SK-N-SH treated with all-trans-retinoic acid at 6 μM for 48 hours (cell line): ENCODE data around the gene PIGA.

Experiments
- ATAC-seq: fragments of 200-7000 bp; cut with Tn5 transposase; 3 replicates; pipeline ENCODE4 v1.9.1; 2020; ENCODE audit warnings: mild to moderate bottlenecking, moderate library complexity
- ARNTL ChIP-seq: fragments of 450-650 bp; formaldehyde crosslinking; IDR thresholded peaks from 2 replicates; pipeline ENCODE4 v1.5.0; 2020; ENCODE audit warnings: low read depth, mild to moderate bottlenecking, moderate library complexity, borderline replicate concordance
- BACH2 ChIP-seq: fragments of 250-450 bp; sonication (Bioruptor Pico); IDR thresholded peaks from 2 replicates; pipeline ENCODE4 v1.9.0; 2021; ENCODE audit warnings: mild to moderate bottlenecking, borderline replicate concordance
- CREB5 ChIP-seq: fragments of 250-450 bp; sonication (Bioruptor Pico); IDR thresholded peaks from 2 replicates; pipeline ENCODE4 v1.5.1; 2020; ENCODE audit warnings: low read depth, mild to moderate bottlenecking, moderate library complexity
- CSDC2 ChIP-seq: fragments of 250-450 bp; sonication (Bioruptor Pico); IDR thresholded peaks from 2 replicates; pipeline ENCODE4 v1.5.0; 2020; ENCODE audit warnings: mild to moderate bottlenecking, moderate library complexity
- ESRRG ChIP-seq: fragments of 250-450 bp; sonication (Bioruptor Pico); IDR thresholded peaks from 2 replicates; pipeline ENCODE4 v1.6.1; 2021; ENCODE audit warnings: mild to moderate bottlenecking
- GLIS3 ChIP-seq: fragments of 250-450 bp; sonication (Bioruptor Pico); IDR thresholded peaks from 2 replicates; pipeline ENCODE4 v1.5.0; 2020; ENCODE audit warnings: mild to moderate bottlenecking, moderate library complexity
- OSR1 ChIP-seq: fragments of 250-450 bp; sonication (Bioruptor Pico); IDR thresholded peaks from 2 replicates; pipeline ENCODE4 v1.8.0; 2022; ENCODE audit warnings: moderate library complexity, mild to moderate bottlenecking, inconsistent platforms
- PPARA ChIP-seq: fragments of 250-450 bp; sonication (Bioruptor Pico); IDR thresholded peaks from 2 replicates; pipeline ENCODE4 v1.5.0; 2020; ENCODE audit warnings: mild to moderate bottlenecking, borderline replicate concordance
- RARB ChIP-seq: fragments of 250-450 bp; sonication (Bioruptor Pico); IDR thresholded peaks from 2 replicates; pipeline ENCODE4 v1.8.0; 2021; ENCODE audit warnings: mild to moderate bottlenecking, moderate library complexity
- SNAI2 ChIP-seq: fragments of 250-450 bp; sonication (Bioruptor Pico); IDR thresholded peaks from 2 replicates; pipeline ENCODE4 v1.5.0; 2020; ENCODE audit warnings: mild to moderate bottlenecking, moderate library complexity
- TCF4 ChIP-seq: fragments of 250-450 bp; sonication (Bioruptor Pico); IDR thresholded peaks from 2 replicates; pipeline ENCODE4 v1.8.0; 2021; ENCODE audit warnings: mild to moderate bottlenecking, moderate library complexity, borderline replicate concordance
- TOX ChIP-seq: fragments of 250-450 bp; sonication (Bioruptor Pico); IDR thresholded peaks from 2 replicates; pipeline ENCODE4 v1.8.0; 2021; ENCODE audit warnings: mild to moderate bottlenecking, moderate library complexity, borderline replicate concordance
- TSHZ2 ChIP-seq: fragments of 250-450 bp; sonication (Bioruptor Pico); IDR thresholded peaks from 2 replicates; pipeline ENCODE4 v1.5.0; 2020; ENCODE audit warnings: mild to moderate bottlenecking, moderate library complexity
- ZC3H10 ChIP-seq: fragments of 250-450 bp; sonication (Bioruptor Pico); IDR thresholded peaks from 2 replicates; pipeline ENCODE4 v1.5.1; 2021; ENCODE audit warnings: mild to moderate bottlenecking, moderate library complexity
- ZFP3 ChIP-seq: fragments of 250-450 bp; sonication (Bioruptor Pico); IDR thresholded peaks from 2 replicates; pipeline ENCODE4 v1.5.0; 2020; ENCODE audit warnings: mild to moderate bottlenecking, moderate library complexity
- ZNF565 ChIP-seq: fragments of 450-650 bp; formaldehyde crosslinking; conservative IDR thresholded peaks from 2 replicates; pipeline ENCODE4 v1.5.0; 2020; ENCODE audit warnings: low read depth, mild to moderate bottlenecking, moderate library complexity
- ZNF70 ChIP-seq: fragments of 450-650 bp; formaldehyde crosslinking; IDR thresholded peaks from 2 replicates; pipeline ENCODE4 v1.5.0; 2020; ENCODE audit warnings: mild to moderate bottlenecking, moderate library complexity
- ZNF8 ChIP-seq: fragments of 450-650 bp; formaldehyde crosslinking; IDR thresholded peaks from 2 replicates; pipeline ENCODE4 v1.5.0; 2020; ENCODE audit warnings: mild to moderate bottlenecking, moderate library complexity
- TF ChIP-seq, protein P1 (sequence below): fragments of 250-450 bp; sonication (Bioruptor Pico); IDR thresholded peaks from 2 replicates; pipeline ENCODE4 v1.5.1; 2021; ENCODE audit warnings: mild to moderate bottlenecking, moderate library complexity
- TF ChIP-seq, protein P2 (sequence below): fragments of 250-450 bp; sonication (Bioruptor Pico); IDR thresholded peaks from 2 replicates; pipeline ENCODE4 v1.8.0; 2020; ENCODE audit warnings: mild to moderate bottlenecking, moderate library complexity, borderline replicate concordance
- TF ChIP-seq, protein P3 (sequence below): fragments of 250-450 bp; sonication (Bioruptor Pico); IDR thresholded peaks from 2 replicates; pipeline ENCODE4 v1.8.0; 2021; ENCODE audit warnings: low read depth, mild to moderate bottlenecking, moderate library complexity, borderline replicate concordance

PIGA gene

GRCh38 chrX:15373976-15374375, 38.7 kb upstream of the PIGA start:
- no peak for ATAC-seq
- TF ChIP-seq TCF4 (CRISPR knock-in tag) (no peak), TOX (CRISPR knock-in tag) (no peak), BACH2 (CRISPR knock-in tag) (no peak)

- no peak for ATAC-seq
- TF ChIP-seq BACH2 (CRISPR knock-in tag) (no peak), ESRRG (no peak), OSR1 (CRISPR knock-in tag) (no peak), GLIS3 (CRISPR knock-in tag) (no peak), TOX (CRISPR knock-in tag) (no peak), RARB (CRISPR knock-in tag) (no peak), ZFP3 (CRISPR knock-in tag) (no peak), ZNF8 (CRISPR knock-in tag) (no peak), TCF4 (CRISPR knock-in tag) (no peak), SNAI2 (CRISPR knock-in tag) (no peak), ZC3H10 (CRISPR knock-in tag) (no peak), CSDC2 (CRISPR knock-in tag) (no peak), CREB5 (CRISPR knock-in tag) (no peak), TSHZ2 (no peak)
- TF ChIP-seq, protein P1, sequence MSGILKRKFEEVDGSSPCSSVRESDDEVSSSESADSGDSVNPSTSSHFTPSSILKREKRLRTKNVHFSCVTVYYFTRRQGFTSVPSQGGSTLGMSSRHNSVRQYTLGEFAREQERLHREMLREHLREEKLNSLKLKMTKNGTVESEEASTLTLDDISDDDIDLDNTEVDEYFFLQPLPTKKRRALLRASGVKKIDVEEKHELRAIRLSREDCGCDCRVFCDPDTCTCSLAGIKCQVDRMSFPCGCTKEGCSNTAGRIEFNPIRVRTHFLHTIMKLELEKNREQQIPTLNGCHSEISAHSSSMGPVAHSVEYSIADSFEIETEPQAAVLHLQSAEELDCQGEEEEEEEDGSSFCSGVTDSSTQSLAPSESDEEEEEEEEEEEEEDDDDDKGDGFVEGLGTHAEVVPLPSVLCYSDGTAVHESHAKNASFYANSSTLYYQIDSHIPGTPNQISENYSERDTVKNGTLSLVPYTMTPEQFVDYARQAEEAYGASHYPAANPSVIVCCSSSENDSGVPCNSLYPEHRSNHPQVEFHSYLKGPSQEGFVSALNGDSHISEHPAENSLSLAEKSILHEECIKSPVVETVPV (CRISPR knock-in tag) = no peak
Measured at GRCh38 chrX:15366506-15367352, 31.4 kb upstream of the PIGA start.

DNA sequence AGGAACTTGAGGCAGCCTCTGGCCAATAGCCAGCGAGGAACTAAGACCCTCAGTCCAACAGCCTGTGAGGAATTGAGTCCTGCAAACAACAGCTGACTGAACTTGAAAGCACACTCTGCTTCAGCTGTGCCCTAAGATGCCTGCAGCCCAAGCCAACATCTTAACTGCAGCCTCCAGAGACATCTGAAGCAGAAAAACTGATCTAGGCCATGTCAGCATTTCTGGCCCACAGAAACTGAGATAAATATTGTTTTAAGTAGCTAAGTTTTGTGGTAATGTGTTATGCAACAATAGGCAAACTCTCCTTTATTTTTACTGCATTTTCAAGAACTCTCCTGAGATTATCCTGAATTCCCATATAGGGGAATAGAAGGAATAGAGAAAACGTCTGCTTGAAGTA, 24.4 kb upstream of the PIGA start:
- no peak for ATAC-seq
- no peak for TF ChIP-seq PPARA (CRISPR knock-in tag)
- no peak for TF ChIP-seq TCF4 (CRISPR knock-in tag)
- TF ChIP-seq, protein P1 (CRISPR knock-in tag) = no peak

DNA sequence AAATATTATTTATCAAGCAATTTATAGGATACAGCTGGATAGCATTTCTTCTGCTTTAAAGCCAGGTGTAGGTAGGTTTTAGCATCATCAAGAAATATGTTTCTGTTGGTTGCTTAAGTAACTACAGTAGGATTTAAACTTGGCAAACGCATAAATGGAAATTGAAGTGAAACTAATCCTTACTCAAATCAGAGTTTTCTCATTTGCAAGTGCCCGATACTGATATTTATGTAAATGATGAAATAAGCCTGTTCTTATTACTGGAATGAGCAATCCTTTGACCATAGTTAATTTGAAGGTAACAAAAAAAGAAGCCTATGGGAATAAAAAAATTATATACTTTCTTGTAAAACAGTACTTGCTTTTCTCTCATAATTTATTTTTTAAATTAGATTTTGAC, 23.2 kb upstream of the PIGA start:
- ATAC-seq = no peak
- no peak for TF ChIP-seq ZFP3 (CRISPR knock-in tag)
- TF ChIP-seq BACH2 (CRISPR knock-in tag) = no peak
- no peak for TF ChIP-seq OSR1 (CRISPR knock-in tag)
- TF ChIP-seq ZNF565 = no peak
- TF ChIP-seq ESRRG = no peak
- TF ChIP-seq, protein P2, sequence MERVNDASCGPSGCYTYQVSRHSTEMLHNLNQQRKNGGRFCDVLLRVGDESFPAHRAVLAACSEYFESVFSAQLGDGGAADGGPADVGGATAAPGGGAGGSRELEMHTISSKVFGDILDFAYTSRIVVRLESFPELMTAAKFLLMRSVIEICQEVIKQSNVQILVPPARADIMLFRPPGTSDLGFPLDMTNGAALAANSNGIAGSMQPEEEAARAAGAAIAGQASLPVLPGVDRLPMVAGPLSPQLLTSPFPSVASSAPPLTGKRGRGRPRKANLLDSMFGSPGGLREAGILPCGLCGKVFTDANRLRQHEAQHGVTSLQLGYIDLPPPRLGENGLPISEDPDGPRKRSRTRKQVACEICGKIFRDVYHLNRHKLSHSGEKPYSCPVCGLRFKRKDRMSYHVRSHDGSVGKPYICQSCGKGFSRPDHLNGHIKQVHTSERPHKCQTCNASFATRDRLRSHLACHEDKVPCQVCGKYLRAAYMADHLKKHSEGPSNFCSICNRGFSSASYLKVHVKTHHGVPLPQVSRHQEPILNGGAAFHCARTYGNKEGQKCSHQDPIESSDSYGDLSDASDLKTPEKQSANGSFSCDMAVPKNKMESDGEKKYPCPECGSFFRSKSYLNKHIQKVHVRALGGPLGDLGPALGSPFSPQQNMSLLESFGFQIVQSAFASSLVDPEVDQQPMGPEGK (CRISPR knock-in tag) = no peak
- no peak for TF ChIP-seq ZNF8 (CRISPR knock-in tag)
- TF ChIP-seq, protein P3, sequence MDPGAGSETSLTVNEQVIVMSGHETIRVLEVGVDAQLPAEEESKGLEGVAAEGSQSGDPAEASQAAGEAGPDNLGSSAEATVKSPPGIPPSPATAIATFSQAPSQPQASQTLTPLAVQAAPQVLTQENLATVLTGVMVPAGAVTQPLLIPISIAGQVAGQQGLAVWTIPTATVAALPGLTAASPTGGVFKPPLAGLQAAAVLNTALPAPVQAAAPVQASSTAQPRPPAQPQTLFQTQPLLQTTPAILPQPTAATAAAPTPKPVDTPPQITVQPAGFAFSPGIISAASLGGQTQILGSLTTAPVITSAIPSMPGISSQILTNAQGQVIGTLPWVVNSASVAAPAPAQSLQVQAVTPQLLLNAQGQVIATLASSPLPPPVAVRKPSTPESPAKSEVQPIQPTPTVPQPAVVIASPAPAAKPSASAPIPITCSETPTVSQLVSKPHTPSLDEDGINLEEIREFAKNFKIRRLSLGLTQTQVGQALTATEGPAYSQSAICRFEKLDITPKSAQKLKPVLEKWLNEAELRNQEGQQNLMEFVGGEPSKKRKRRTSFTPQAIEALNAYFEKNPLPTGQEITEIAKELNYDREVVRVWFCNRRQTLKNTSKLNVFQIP (CRISPR knock-in tag) = no peak
- no peak for TF ChIP-seq ZNF70 (CRISPR knock-in tag)
- TF ChIP-seq, protein P1 (CRISPR knock-in tag) = no peak
- TF ChIP-seq ARNTL (CRISPR knock-in tag) = no peak
- TF ChIP-seq TCF4 (CRISPR knock-in tag) = no peak
- no peak for TF ChIP-seq PPARA (CRISPR knock-in tag)
